DOHH2 (cell line): ENCODE results near the gene ASGR1.

ENCODE experiments used
- H3F3A ChIP-seq: fragments of 200-600 bp; sonication (generic), shearing (Covaris generic); 2 replicates; pipeline ENCODE4 v1.6.0; 2016; ENCODE audit warnings: antibody characterized with exemption, mild to moderate bottlenecking; ENCODE audit not compliant: control insufficient read depth, insufficient read depth
- H3K27ac ChIP-seq: fragments of 200-600 bp; sonication (generic); 2 replicates; pipeline ENCODE4 v1.5.1; 2014; ENCODE audit warnings: low read depth, mild to moderate bottlenecking, low read length, moderate library complexity
- H3K27me3 ChIP-seq: fragments of 200-600 bp; sonication (generic); 2 replicates; pipeline ENCODE4 v1.6.1; 2014; ENCODE audit warnings: mild to moderate bottlenecking, low read length, mixed read lengths; ENCODE audit not compliant: control insufficient read depth
- H3K36me3 ChIP-seq: fragments of 200-600 bp; sonication (generic); 2 replicates; pipeline ENCODE4 v1.6.1; 2014; ENCODE audit warnings: mild to moderate bottlenecking, low read length, moderate library complexity, mixed read lengths; ENCODE audit not compliant: control insufficient read depth
- H3K4me1 ChIP-seq: fragments of 200-600 bp; sonication (generic); 2 replicates; pipeline ENCODE4 v1.6.1; 2014; ENCODE audit warnings: mild to moderate bottlenecking, low read length, mixed read lengths; ENCODE audit not compliant: control insufficient read depth
- H3K4me2 ChIP-seq: fragments of 200-600 bp; sonication (generic); 2 replicates; pipeline ENCODE4 v1.6.0; 2014; ENCODE audit warnings: mild to moderate bottlenecking, low read length, moderate library complexity
- H3K4me3 ChIP-seq: fragments of 200-600 bp; sonication (generic); 2 replicates; pipeline ENCODE4 v1.5.1; 2014; ENCODE audit warnings: mild to moderate bottlenecking, low read length, mixed read lengths
- H3K79me2 ChIP-seq: fragments of 200-600 bp; sonication (generic); 2 replicates; pipeline ENCODE4 v1.6.1; 2014; ENCODE audit warnings: mild to moderate bottlenecking, low read length, mixed read lengths; ENCODE audit not compliant: control insufficient read depth
- H3K9me2 ChIP-seq: fragments of 200-600 bp; sonication (generic); replicated peaks from 2 replicates; pipeline ENCODE4 v1.6.1; 2014; ENCODE audit warnings: mild to moderate bottlenecking, low read length, mixed read lengths; ENCODE audit not compliant: control insufficient read depth
- H3K9me3 ChIP-seq: fragments of 200-600 bp; sonication (generic); 2 replicates; pipeline ENCODE4 v1.6.1; 2014; ENCODE audit warnings: antibody characterized with exemption, low read length, mixed read lengths; ENCODE audit not compliant: control insufficient read depth, insufficient read depth
- H4K20me1 ChIP-seq: fragments of 200-600 bp; sonication (generic); 2 replicates; pipeline ENCODE4 v1.6.0; 2014; ENCODE audit warnings: low read depth, mild to moderate bottlenecking, antibody characterized with exemption, low read length, moderate library complexity; ENCODE audit not compliant: control insufficient read depth, insufficient read depth
- CTCF ChIP-seq: fragments of 200-600 bp; sonication (generic); IDR thresholded peaks from one replicate; pipeline ENCODE4 v1.5.1; 2014; ENCODE audit warnings: antibody characterized with exemption, mild to moderate bottlenecking, low read depth, low read length; ENCODE audit not compliant: poor library complexity, severe bottlenecking
- EZH2phosphoT487 ChIP-seq: fragments of 200-600 bp; sonication (generic); IDR thresholded peaks from 2 replicates; pipeline ENCODE4 v1.6.1; 2017; ENCODE audit warnings: borderline replicate concordance, mild to moderate bottlenecking, antibody characterized with exemption, low read length, moderate library complexity, mixed read lengths

The ASGR1 gene

GRCh38 chr17:7216242-7217112 lies 37.3 kb upstream of the ASGR1 start:
- Histone ChIP-seq H4K20me1 (0 out of 2 replicates have a peak, but pooled peaks cover 3% of the 10 kb centered on the region), H3K4me2 (peak overlapping the region; percentile 82), H3K9me2 (no peaks in the 10 kb centered on the region), H3K79me2 (peaks cover 44% of the 10 kb centered on the region), H3K9me3 (no peaks in the 10 kb centered on the region), H3K27me3 (no peaks in the 10 kb centered on the region), H3K27ac (peak overlapping the region; percentile 23; the same call in 1 of the 2 replicates), H3K4me1 (peaks cover 68% of the 10 kb centered on the region), H3K36me3 (peaks cover 10% of the 10 kb centered on the region), H3K4me3 (peak overlapping the region; percentile 77), H3F3A (peaks cover 10% of the 10 kb centered on the region)
- TF ChIP-seq EZH2phosphoT487 (no peak), CTCF (no peak)

- TF ChIP-seq EZH2phosphoT487 (no peak), CTCF (no peak)
- peak overlapping the region; percentile 82 for H3K4me2 ChIP-seq
- peak overlapping the region; percentile 44 for H3K27ac ChIP-seq
- no peaks in the 10 kb centered on the region for H3K9me3 ChIP-seq
- H3F3A ChIP-seq = peaks cover 10% of the 10 kb centered on the region
- H3K36me3 ChIP-seq = peaks cover 2% of the 10 kb centered on the region; the same call in 1 of the 2 replicates
- no peaks in the 10 kb centered on the region for H3K9me2 ChIP-seq
- H3K79me2 ChIP-seq = peaks cover 44% of the 10 kb centered on the region
- peaks cover 61% of the 10 kb centered on the region for H3K4me1 ChIP-seq
- peak overlapping the region; percentile 77 for H3K4me3 ChIP-seq
- H4K20me1 ChIP-seq = no peaks in the 10 kb centered on the region
- no peaks in the 10 kb centered on the region for H3K27me3 ChIP-seq
Measured at GRCh38 chr17:7215652-7216180, 36.5 kb upstream of the ASGR1 start.

- no peaks in the 10 kb centered on the region; the same call in 1 of the 2 replicates for H4K20me1 ChIP-seq
- no peaks in the 10 kb centered on the region for H3K27me3 ChIP-seq
- H3K9me3 ChIP-seq = no peaks in the 10 kb centered on the region
- peak overlapping the region; percentile 73 for H3K4me3 ChIP-seq
- TF ChIP-seq EZH2phosphoT487 = no peak
- no peak for TF ChIP-seq CTCF
- H3K4me2 ChIP-seq = peak overlapping the region; percentile 82
- H3F3A ChIP-seq = peaks cover 11% of the 10 kb centered on the region
- peaks cover 56% of the 10 kb centered on the region for H3K4me1 ChIP-seq
- peaks cover 44% of the 10 kb centered on the region for H3K79me2 ChIP-seq
- no peaks in the 10 kb centered on the region for H3K9me2 ChIP-seq
- peak overlapping the region; percentile 44 for H3K27ac ChIP-seq
- no peaks in the 10 kb centered on the region for H3K36me3 ChIP-seq
Measured at GRCh38 chr17:7215136-7215638, 36.0 kb upstream of the ASGR1 start.
